Mucosa of descending colon (tissue), 3 donors: Measurements from ENCODE around the gene PPP1R9B. TPM values are rescaled to one million over a fixed set of nuclear protein-coding genes. Genes with fewer than 3 reads are reported as not detected.

Experiments used
- ATAC-seq: fragments of 200-7000 bp; cut with Tn5 transposase; one replicate; pipeline ENCODE4 v1.9.1; 2020; ENCODE audit warnings: mild to moderate bottlenecking, moderate library complexity
- DNase-seq, 3 donors: peaks; one replicate each; pipeline ENCODE4 v3.0.0-alpha.2; 2020
- H3K36me3 ChIP-seq: fragments of 200-600 bp; one replicate; pipeline ENCODE4 v1.8.0; 2021; ENCODE audit warnings: low read depth, mild to moderate bottlenecking
- H3K4me1 ChIP-seq: fragments of 200-600 bp; one replicate; pipeline ENCODE4 v1.8.0; 2021; ENCODE audit warnings: low read depth, mild to moderate bottlenecking
- H3K4me3 ChIP-seq: fragments of 200-600 bp; one replicate; pipeline ENCODE4 v1.8.0; 2021; ENCODE audit warnings: mild to moderate bottlenecking
- H3K9me3 ChIP-seq: fragments of 200-600 bp; one replicate; pipeline ENCODE4 v1.8.0; 2021; ENCODE audit warnings: mild to moderate bottlenecking
- CTCF ChIP-seq: fragments of 200-600 bp; IDR thresholded peaks from one replicate; pipeline ENCODE4 v1.8.0; 2022; ENCODE audit warnings: antibody characterized with exemption, mild to moderate bottlenecking
- intact Hi-C, 2 donors: fragments of 100-400 bp; cut with DNase I in 1 of 2; cut with micrococcal nuclease in 1 of 2; formaldehyde crosslinking; loops; one replicate each; pipeline versions ENCODE4 v1.11.0 to v1.11.1; 2022; cut with DNase I, micrococcal nuclease
- total RNA-seq, 3 donors: library from RNA; stranded (reverse); fragmentation: NEBNext Ultra II Directional in 2 of 3; extraction: Animal tissue kit (Norgen Biotek cat#: 25700) in 2 of 3; gene quantifications; one replicate each; pipeline versions ENCODE4 v1.2.1 to v1.2.4, GENCODE V29; 2021 to 2023
- donor health status: DM: no; HTN: no; CAD: no; lungs with moderate emphysema.
- donor health status: DM: no; HTN: no; CAD: no.
- donor health status: DM: no; HTN: yes; CAD: no.

PPP1R9B gene
- total RNA-seq, 3 donors from 2014 or later: 27.3 to 47.5 (median 33.1) TPM

DNA sequence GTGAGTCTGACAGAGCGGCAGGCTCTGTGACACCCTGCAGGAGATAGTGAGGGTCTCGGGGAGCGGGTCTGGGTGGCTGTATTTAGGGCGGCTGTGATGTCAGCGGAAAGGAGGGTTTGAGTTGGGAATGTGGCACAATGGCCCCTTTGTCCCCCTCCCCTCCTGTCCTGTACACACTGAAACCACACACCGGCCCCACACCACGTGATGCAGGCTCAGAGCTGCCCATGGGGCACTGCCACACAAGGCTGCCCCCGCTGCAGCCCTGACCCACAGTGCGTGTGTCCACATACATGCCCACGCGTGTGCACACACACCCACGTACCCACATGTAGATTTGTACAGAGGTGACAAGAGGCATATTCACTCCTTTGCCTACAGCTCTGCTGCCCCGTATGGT, 30.7 kb upstream of the PPP1R9B start:
- TF ChIP-seq CTCF: no peak
- H3K4me3 ChIP-seq: no peak overlapping the region
- intact Hi-C loops: no loop called here

DNA sequence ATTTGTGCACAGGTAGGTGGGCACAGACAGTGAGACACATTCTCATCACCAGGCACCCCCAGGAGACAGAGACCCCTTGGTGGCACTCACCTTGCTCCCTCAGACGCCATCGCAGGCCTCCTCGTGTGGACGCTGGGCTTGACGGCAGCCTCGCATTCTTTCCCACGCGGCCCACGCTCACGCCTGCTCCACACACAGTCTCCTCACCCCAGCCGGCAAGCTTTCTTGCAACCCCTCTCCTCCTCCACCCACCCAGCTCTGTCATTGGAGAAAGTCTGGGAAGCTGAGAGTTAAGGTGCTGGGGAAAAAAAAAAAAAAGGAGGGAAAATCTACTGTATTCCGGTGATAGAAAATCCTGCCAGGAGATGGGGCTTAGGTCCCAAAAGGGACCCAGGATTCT, 30.1 kb upstream of the PPP1R9B start:
- no peaks in the 10 kb centered on the region for H3K9me3 ChIP-seq
- H3K4me3 ChIP-seq: no peak overlapping the region
- H3K36me3 ChIP-seq: no peaks in the 10 kb centered on the region
- intact Hi-C loops: no loop called here
- no peak for DNase-seq
- no peak for ATAC-seq
- no peak for TF ChIP-seq CTCF
- H3K4me1 ChIP-seq: peaks cover 8% of the 10 kb centered on the region

More for the DNA sequence above, 30.7 kb upstream of the PPP1R9B start:
- H3K36me3 ChIP-seq: no peaks in the 10 kb centered on the region
- H3K9me3 ChIP-seq: no peaks in the 10 kb centered on the region
- ATAC-seq (no peak), DNase-seq (no peak)
- peaks cover 8% of the 10 kb centered on the region for H3K4me1 ChIP-seq

DNA sequence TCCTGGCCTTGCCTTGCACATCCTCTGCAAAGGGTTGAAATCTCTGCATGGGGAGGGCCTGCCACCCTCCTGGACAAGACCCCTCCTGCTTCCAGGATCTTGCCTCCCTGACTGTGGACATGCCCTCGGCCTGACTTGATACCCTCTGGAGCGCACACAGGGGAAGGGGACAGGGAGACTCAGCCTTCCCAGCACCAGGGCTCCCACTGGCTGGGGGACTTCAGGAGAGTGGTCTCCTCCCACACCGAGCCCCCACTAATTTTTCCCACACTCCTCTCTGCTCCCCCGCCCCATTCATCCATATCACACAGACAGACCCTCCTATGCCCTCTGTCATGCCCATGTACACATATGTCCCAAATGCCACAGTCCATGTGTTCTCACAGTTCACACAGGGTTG, 29.6 kb upstream of the PPP1R9B start:
- H3K4me1 ChIP-seq: peaks cover 8% of the 10 kb centered on the region
- ATAC-seq: no peak
- H3K9me3 ChIP-seq: no peaks in the 10 kb centered on the region
- no peak for DNase-seq
- no peaks in the 10 kb centered on the region for H3K36me3 ChIP-seq
- H3K4me3 ChIP-seq: no peak overlapping the region
- intact Hi-C loops: no loop called here
- TF ChIP-seq CTCF: no peak

GRCh38 chr17:50177983-50178834, 27.7 kb upstream of the PPP1R9B start:
- no peaks in the 10 kb centered on the region for H3K36me3 ChIP-seq
- intact Hi-C loops: loop anchor here in 1 of 2 donors (10.0 kb wide), 1 partner anchor 117 kb away; no protein-coding TSS in a partner anchor
- H3K4me1 ChIP-seq: peaks cover 5% of the 10 kb centered on the region
- H3K9me3 ChIP-seq: no peaks in the 10 kb centered on the region
- TF ChIP-seq CTCF: peak; percentile 54
- no peak overlapping the region for H3K4me3 ChIP-seq
- peak; percentile 91 for ATAC-seq
- peak; percentile 77 to 85 (median 84) for DNase-seq

DNA sequence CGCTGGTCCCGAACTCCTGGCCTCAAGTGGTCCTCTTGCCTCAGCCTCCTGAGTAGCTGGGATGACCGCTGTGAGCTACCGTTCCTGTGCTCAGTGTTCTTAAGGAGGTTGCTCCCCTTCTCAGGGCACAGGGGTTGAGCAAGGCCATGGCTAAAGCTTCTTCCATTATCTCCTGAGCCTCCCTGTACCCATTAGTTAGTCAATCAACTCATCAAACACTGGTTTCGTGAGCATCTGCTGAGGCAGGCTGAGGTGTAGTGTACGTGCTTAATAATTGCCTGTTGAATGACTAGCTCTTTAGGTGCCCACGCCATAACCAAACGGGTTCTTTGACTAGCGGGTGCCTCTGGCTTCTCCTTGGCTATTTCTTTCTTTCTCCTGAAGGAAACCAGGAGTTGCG, 27.0 kb upstream of the PPP1R9B start:
- ATAC-seq (no peak), DNase-seq (no peak)
- Histone ChIP-seq H3K36me3 (no peaks in the 10 kb centered on the region), H3K4me3 (no peak overlapping the region), H3K4me1 (peaks cover 5% of the 10 kb centered on the region), H3K9me3 (no peaks in the 10 kb centered on the region)
- intact Hi-C loops: loop anchor here in 1 of 2 donors (10.0 kb wide), 1 partner anchor 117 kb away; no protein-coding TSS in a partner anchor
- no peak for TF ChIP-seq CTCF
